NCI-H1694 treated with DMSO at 0.1 percent for 48 hours (cell line): Measurements from ENCODE around the gene CELF3.
"Not testable (repeated sequence)": the region's sequence is repeated elsewhere in the genome, so short reads cannot be mapped to it uniquely, and the experiment has no call there.

Experiments used
- DNase-seq: peaks from one replicate; lab custom pipeline; 2025; lab: John Stamatoyannopoulos, UW

Gene CELF3

DNA sequence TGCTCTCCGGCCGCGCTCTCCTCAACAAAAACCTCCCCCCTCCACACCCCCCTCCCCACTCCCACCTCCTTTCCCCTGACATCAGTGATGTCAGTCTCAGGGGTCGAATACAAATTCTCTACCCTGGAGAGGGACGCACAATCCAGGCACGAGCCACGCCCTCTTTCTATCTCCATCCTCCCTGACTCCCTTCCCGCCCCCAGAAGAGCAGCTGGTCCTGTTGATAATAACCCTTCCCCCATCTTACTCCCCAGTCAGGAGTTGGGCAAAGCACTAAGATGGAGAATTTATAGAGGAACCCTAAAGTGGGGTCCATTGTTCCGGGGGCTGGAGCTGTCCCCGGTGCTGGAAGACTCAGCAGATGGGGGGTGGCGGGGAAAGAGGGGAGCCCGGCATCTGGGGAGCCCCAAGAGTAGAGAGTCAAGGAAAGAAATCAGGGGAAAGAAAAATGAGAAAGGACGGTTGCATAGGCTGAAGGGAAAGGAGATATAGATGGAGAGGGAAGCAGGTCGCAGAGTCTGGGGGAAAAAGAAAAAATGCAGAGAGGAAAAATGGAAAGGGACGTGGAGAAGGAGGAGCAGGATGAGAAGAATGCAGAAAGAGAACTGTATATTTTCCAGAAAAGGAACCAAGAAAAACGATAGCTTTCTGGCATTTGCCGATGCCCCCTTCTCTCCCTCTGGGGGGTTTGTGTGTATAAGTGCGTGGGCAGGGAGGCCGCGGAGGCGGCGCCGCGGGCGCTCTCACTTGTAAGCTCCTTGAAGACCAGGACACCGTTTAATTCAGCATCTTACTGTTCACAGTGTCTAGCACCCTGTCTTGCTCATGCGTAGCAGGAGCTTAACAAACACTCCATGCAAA is at the start of gene CELF3:
Gene CELF3, minus strand, starts transcription at position 33 of the 861 bp plus-strand sequence. CDS start 783 bp downstream, outside the sequence.
- DNase-seq: peak; percentile 99

DNA sequence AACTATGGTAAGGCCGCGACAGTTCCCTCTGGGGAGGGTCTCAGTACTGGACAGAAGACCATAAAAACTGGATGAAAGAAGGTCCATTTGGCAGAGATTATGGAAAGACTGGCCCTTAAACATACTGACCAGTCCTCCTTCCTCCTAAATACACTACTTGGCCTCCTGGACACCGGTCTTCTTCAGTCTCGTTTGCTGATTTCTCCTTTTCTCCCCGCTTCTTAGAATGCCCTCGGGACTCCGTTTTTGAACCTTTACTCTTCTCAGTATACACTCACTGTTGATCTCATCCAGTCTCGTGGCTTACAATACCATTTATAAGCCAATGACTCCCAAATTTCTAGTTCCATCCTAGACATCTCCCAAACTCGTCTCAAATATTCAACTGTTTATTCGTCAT is 47.4 kb upstream of the CELF3 start:
- no peak for DNase-seq

DNA sequence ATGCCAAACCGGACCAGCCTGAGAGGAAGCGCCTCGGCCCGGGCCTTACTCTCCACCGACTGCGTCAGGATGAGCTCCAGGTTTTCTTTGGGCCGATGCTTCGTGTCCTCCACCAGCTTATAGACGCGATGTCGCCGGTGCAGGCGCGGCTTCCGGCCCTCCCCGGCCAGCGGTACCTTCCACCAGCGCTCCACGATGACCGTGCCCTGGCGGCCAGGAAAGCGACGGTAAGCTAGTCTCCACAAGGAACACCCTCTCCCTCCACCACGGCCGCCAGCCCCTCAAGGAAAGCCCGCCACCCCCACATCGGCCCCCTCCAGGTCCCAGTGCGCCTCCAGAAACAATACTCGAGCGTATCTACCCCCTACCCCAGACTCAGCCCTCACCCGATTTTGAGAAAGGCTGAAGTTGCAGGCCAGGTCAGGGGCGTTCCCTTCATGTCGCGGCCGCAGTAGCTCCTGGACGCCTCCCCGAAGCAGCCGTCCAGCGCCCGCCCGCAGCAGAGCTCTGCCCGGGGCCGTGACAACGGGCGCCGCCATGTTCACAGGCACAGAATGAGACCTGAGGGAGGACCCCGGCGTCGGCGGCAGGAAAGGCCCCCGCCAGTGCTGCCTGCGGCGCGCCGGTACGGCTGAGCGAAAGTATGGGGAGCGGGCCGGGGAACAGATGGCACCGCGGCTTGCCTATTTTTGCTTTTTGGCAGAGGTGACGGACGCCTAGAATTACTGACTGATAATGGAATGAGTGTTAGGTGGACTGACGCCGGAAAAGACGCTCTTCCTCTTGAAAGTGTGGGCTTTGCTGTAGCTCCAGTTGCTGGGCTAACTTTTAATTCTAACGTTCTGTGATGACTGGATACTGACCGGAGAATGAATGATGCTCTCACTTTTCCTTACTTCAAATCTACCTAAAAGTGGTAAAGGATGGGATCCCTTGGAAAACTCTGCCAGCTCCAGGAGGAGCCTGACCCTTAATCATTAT is 46.6 kb upstream of the CELF3 start, which contains the start of gene MRPL9:
Gene MRPL9, minus strand, starts transcription at position 556 of the 981 bp plus-strand sequence. Its CDS starts 17 bp downstream, at position 539.
- DNase-seq: peak; percentile 93

DNA sequence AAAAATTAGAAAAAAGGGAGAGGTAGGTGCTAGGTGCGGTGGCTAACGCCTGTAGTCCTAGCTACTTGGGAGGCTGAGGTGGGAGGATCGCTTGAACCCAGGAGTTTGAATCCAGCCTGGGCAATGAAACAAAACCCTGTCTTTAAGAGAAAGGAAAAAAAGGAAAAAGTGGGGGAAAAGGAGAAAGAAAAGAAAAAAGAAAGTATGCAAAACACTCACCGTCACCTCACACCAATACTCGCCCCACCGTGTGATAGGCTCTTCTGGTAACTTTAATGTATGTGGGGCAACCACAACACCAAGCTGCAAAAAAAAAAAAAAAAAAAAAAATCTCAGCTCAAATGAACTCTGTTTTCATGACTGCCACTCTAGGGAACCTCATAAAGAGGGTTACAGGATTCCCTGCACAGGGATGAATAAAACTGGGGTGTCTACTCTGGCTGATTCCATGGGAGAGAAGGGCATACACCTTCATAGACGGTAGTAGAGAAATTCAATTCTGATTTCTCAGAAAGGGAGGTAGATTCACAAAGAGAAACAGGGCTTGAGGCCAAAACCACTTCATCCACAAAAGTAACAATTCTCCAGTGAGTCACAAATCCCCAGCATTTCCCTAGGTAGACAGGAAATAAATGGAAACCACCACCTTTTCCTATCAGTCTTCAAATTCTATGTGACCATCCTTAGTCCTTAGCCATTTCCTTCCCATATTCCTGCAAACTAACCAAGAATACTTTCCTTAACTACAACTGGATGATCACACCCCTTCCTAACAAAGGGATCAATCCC is 44.2 kb upstream of the CELF3 start:
- no peak for DNase-seq

DNA sequence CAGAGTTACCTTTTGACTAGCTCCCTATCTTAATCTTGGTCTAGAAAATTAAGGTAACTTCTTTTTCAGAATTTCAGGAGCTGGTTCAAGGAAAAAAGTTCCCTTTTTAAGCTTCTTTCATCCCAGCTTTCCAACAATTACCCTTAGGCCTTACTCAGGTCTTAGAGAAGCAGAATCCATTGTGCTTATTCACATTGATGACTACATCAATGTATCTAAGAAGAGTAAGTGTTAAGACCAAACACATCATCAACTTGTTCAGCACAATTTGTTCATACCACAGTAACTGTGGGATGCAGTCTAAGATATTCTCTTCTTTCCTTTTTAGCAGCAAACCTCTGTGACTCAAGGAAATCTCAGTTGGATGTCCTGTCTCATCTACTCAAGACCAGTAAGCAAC is 42.6 kb upstream of the CELF3 start:
- DNase-seq: no peak

DNA sequence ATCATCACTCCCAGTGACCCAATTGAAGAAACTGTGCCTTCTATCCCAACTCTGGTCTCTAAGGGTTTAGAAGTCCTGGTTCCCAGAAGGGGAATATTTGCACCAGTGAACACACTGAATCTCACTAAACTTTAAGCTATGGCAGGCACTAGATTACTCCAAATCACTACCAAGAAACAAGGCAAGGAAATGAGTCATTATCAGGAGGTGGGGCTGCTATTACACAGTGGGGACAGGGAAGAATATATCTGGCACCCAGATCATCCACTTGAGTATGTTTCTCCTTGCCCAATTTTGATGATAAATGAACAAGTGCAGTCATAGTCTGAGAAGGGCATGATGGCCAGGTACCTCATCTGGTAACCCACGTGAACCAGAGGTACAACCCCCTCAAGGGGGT is 39.7 kb upstream of the CELF3 start:
- no peak for DNase-seq

DNA sequence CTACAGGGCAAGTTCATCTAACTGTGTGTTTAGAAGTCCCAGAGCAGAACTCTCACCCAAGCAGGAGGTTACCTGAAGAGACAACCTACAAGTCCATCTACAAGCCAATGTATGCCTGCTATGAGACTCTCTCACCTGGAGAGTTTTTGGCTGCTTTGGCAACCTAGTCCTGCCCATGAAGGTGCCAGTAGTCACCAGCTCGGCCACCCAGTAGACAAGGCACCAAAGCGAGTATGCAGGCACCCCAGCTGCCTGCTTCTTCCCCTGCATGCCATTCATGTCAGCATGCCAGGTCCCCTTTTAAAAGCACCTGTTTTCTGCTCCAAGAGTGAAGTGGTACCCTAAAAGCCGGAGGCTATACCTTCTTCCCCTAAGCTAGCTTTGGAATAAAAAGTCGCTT is 24.9 kb upstream of the CELF3 start:
- DNase-seq: no peak

DNA sequence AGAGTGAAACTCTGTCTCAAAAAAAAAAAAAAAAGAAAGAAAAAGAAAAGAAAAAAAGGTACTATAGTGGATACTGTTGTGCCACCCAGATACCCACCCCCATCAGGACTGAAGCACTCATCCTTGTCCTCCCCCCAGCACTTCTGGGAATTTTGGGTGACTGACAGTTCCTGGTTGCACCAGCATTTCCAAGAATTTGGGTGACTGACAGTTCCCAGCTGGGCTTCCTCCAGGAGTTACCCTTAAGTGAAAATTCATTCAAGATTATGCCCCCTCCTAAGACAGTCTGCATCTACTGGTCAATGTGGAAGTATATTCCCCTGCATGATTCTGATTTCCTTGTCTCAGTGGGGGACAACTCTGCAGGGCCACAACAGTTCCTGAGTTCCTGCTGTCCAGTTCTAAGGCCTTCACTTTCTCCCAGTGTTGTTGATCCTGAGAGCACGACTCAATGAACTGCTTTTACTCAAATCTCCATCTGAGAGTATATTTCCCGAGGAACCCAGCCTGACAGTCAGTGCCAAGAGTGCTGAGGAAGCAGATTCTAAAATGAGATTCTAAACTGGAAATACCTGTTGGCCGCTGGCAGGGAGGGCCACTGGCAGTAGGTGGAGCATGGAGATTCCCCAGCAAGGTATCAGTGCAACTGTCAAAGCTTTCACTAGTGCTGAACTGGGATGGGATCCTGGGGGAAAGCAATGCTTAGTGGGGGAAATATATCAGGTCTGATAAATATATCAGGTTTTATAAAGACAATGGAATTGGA is 23.2 kb upstream of the CELF3 start:
- no peak for DNase-seq

DNA sequence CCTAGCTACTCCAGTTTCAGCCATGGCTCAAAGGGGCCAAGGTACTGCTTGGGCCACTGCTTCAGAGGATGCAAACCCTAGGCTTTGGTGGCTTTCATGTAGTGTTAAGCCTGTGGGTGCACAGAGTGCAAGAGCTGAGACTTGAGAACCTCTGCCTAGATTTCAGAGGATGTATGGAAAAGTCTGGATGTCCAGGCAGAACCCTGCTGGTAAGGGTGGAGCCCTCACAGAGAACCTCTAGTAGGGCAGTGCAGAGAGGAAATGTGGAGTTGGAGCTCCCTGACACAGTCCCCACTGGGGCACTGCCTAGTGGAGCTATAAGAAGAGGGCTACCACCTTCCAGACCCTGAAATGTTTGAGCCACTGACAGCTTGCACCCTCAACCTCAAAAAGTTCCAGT is 20.9 kb upstream of the CELF3 start:
- no peak for DNase-seq

DNA sequence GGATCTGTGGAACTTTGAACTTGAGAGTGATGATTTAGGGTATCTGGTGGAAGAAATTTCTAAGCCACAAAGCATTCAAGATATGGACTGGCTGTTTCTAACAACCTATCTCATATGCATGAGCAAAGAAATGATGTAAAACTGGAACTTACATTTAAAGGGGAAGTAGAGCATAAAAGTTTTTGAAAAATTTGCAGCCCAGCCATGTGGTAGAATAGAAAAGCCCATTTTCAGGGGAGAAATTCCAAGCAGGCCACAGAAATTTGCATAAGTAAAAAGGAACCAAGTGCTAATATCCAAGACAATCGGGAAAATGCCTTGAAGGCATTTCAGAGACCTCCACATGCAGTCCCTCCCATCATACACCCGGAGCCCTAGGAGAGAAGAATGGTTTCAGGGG is 20.4 kb upstream of the CELF3 start:
- no peak for DNase-seq

DNA sequence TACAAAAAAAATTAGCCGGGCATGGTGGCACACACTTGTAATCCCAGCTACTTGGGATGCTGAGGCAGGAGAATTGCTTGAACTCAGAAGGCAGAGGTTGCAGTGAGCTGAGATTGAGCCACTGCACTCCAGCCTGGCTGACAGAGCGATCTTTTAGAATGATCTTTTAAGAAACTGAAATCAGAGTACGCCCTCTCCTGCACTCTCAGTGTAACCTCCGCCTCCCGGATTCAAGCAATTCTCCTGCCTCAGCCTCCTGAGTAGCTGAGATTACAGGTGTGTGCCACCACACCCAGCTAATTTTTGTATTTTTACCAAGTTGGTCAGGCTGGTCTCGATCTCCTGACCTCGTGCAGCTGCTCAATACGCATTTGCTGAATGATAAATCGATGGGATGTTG is 17.4 kb upstream of the CELF3 start:
- DNase-seq: not testable (repeated sequence)

DNA sequence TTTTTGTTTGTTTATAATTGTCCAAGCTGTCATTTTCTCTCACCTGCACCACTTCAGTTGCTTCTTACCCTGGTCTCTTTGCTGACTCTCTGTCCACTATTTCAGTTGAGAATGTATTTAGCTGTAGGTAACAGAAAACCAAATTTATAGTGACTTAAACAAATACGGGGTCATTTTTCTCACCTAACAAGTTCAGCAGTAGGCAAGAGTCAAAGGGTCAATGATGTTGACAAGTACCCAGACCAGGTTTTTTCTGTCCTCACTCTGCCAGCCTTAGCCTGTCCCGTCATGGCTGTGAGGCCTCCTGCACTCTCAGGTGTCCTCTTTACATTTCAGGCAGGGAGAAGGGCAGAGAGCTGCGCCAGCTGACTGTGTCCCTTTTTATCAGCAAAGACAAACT is 16.5 kb upstream of the CELF3 start:
- DNase-seq: no peak

DNA sequence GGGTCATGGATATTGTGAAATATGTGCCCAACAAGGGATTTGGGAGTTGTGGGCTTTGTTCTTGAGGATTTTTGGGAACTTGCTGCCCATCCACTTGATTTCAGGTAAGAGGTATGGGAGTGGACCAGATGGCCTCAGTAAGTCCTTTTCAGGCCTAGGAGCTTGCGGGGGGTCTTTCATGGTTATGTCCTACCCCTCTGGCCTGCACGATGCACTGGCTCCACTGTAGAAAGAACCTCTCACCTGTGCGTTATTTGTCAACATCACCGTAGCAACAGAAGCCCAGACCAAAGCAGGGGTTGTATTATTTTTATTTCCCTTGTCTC is 13.3 kb upstream of the CELF3 start:
- no peak for DNase-seq

DNA sequence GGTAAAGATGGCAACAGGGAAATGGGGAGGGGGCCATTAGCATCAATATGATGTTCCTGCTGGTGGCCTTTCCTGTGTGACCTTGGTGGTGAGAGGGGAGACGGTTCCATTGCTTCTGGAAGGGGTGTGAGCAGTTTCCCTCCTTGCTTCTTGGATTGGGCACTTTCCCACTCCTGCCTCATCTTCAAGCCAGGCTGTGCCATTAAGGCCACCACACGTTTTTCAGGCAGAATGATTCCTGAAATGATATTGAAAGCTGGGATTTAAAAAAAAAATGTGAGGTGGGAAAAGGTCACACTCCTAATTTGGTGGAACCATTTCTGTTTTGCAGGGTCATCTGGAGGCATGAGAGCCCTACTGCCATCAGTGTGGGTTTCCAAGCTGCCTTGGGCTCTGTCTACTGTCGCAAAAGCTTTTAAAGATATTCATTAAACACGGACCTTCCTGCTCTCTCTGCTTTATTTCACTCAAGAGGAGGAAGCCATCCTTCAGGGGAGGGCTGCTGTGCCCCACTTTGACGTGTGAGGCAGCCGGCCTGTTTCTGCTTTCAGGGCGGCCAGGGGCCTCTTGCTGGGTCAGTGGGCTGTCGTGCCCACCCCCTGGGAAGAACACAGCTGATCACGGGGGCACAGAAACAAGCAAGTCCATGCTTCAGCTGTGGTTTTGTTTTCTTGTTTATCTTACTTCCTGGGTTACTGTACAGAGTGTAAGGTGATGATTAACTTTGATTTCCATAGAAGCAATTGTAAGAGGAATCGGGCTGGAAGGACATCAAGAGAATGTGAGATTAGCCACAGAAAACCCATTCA is 12.8 kb upstream of the CELF3 start:
- DNase-seq: no peak

DNA sequence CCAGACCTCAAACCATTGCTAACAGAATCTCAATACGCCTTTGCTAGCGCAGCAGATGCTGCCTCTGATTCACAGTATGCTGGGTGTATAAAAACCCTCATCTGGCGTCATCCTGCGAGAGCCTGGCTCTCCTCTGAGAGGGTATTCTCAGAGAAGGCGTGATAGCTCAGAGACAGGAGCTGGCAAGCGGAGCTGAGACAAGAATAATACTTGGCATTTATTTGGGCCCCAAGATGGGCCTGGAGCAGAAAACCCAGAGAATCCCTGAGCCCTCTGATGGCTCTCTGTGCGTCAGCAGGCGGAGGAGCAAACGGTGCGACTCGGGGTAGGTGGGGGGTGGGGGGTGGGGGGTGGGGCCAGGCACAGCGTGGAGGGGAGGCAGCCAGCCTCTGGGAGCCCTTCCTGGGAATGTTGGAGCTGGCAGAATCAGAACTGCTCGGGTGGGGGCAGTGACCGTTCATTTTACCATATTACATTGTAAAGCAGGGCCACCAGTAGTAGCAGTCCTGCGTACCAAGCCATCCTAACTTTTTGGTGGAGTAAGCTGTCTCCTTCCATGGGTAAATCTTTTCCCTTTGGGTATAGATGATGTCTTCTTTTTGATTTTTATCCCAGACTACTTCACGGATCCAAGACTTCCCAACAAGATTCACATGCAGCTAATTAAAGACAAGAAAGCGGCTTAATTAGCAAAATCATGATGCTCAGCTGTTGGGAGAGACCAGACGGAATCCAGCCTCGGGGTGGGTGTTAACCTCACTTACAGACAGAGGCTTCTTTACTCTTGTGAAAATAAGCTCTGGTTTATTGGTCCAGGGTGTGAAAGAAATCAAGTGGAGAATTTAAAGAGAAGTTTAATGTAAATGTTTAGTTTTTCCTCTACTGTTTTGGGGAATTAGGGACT is 11.8 kb upstream of the CELF3 start:
- peak; percentile 52 for DNase-seq

DNA sequence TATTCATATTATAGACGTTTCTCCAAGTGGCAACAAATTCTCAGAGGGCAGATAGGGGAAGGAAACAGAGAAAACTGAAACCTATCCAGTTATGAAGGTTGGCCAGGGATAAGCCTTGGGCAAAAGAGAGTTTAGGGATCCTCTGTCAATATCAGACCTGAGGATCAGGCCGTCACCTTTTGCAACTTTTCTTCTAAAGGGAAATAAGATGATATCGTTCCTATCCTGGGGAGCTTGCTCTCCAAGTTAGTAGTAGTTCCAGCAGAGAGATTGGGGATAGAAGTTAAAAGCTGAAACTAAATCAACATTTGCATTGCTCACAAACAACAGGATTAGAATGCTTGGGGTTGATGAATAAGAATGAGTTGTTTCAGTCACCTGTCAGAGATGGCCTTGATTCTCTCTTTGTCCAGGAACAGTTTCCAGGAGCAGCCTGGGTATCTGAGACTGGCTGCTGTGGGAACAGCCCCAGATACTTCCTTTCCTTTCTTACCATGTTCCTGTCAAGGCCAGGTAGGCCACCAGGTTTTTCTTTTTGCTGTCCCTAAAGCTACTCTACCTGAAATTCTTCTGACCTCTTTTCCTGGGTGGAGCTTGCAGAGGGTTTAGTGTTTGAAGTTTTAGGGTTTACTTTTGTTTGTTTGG is 7.2 kb upstream of the CELF3 start:
- no peak for DNase-seq

DNA sequence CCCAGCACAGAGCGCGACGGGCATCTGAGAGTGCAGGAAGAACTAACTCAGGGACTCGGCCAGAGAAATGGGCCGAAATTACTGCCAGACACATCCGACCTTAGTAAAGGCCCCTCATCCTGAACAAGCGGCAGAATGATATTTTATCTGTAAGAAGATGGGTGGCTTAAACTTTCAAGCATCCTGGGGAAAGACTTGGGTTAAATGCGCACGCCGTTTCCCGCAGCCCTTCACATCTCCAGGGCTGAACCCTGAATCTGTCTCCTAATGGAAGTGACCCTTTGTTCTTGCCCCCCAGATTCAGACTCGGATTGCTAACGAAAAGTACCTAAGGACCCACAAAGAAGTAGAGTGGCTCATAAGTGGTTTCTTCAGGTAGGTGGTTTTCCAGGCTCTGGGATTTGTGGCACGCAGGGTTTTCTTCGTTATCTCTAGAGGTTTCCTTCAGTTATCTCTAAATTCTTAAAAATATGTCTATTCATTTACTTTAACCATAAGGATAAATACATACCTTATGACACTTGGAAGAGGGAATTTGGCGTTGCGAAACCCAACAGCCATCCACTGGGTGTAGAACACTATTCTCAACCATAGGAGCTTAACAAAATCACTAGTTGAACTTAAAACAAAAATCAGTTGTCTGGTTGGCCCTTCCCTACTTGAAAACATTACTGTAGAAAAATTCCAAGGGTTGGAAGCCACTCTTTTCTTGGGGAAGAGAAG is 5.3 kb upstream of the CELF3 start:
- no peak for DNase-seq
